IMR-90 (cell line): ENCODE measurements around the gene ZNF76.

Source experiments
- BHLHE40 ChIP-seq: fragments of 150-350 bp; IDR thresholded peaks from 2 replicates; pipeline ENCODE4 v1.6.1; 2016; ENCODE audit warnings: mild to moderate bottlenecking, low read depth, low read length
- CEBPB ChIP-seq: IDR thresholded peaks from 2 replicates; pipeline ENCODE4 v1.6.1; 2012; ENCODE audit warnings: low read depth, low read length, improper control_type of control experiment
- CTCF ChIP-seq: conservative IDR thresholded peaks from 2 replicates; pipeline ENCODE4 v1.5.1; 2012; ENCODE audit warnings: mild to moderate bottlenecking, low read depth, low read length, improper control_type of control experiment
- FOS ChIP-seq: fragments of 150-350 bp; IDR thresholded peaks from 2 replicates; pipeline ENCODE4 v1.6.1; 2016; ENCODE audit warnings: low read depth, low read length
- POLR2A ChIP-seq: IDR thresholded peaks from 2 replicates; pipeline ENCODE4 v1.6.1; 2012; ENCODE audit warnings: mild to moderate bottlenecking, low read depth, low read length
- RAD21 ChIP-seq: IDR thresholded peaks from 2 replicates; pipeline ENCODE4 v1.6.1; 2012; ENCODE audit warnings: low read length, improper control_type of control experiment
- RFX5 ChIP-seq: IDR thresholded peaks from 2 replicates; pipeline ENCODE4 v1.8.0; 2012; ENCODE audit warnings: low read depth, mild to moderate bottlenecking, low read length, moderate library complexity
- USF2 ChIP-seq: fragments of 150-350 bp; IDR thresholded peaks from 2 replicates; pipeline ENCODE4 v1.6.1; 2017; ENCODE audit warnings: mild to moderate bottlenecking, antibody characterized with exemption, low read length, low read depth

- no peak for TF ChIP-seq USF2
- TF ChIP-seq CEBPB = no peak
- TF ChIP-seq FOS = no peak
- no peak for TF ChIP-seq CTCF
- no peak for TF ChIP-seq RFX5
- no peak for TF ChIP-seq POLR2A
- no peak for TF ChIP-seq BHLHE40
- TF ChIP-seq RAD21 = no peak
Observed at GRCh38 chr6:35343835-35344550, 84.5 kb downstream of the ZNF76 start.
